Mucosa of descending colon (tissue), 3 donors: ENCODE results near the gene PCNA. TPM values are rescaled to one million over a fixed set of nuclear protein-coding genes. Genes with fewer than 3 reads are reported as not detected.
A peak's percentile ranks its signal among the peaks of the same experiment; 100 is the strongest.
"Not testable (repeated sequence)": the region's sequence is repeated elsewhere in the genome, so short reads cannot be mapped to it uniquely, and the experiment has no call there.

Experiments
- ATAC-seq: fragments of 200-7000 bp; cut with Tn5 transposase; one replicate; pipeline ENCODE4 v1.9.1; 2020; ENCODE audit warnings: mild to moderate bottlenecking, moderate library complexity
- DNase-seq, 3 donors: peaks; one replicate each; pipeline ENCODE4 v3.0.0-alpha.2; 2020
- H3K36me3 ChIP-seq: fragments of 200-600 bp; one replicate; pipeline ENCODE4 v1.8.0; 2021; ENCODE audit warnings: low read depth, mild to moderate bottlenecking
- H3K4me1 ChIP-seq: fragments of 200-600 bp; one replicate; pipeline ENCODE4 v1.8.0; 2021; ENCODE audit warnings: low read depth, mild to moderate bottlenecking
- H3K4me3 ChIP-seq: fragments of 200-600 bp; one replicate; pipeline ENCODE4 v1.8.0; 2021; ENCODE audit warnings: mild to moderate bottlenecking
- H3K9me3 ChIP-seq: fragments of 200-600 bp; one replicate; pipeline ENCODE4 v1.8.0; 2021; ENCODE audit warnings: mild to moderate bottlenecking
- CTCF ChIP-seq: fragments of 200-600 bp; IDR thresholded peaks from one replicate; pipeline ENCODE4 v1.8.0; 2022; ENCODE audit warnings: antibody characterized with exemption, mild to moderate bottlenecking
- intact Hi-C, 2 donors: fragments of 100-400 bp; cut with DNase I in 1 of 2; cut with micrococcal nuclease in 1 of 2; formaldehyde crosslinking; loops; one replicate each; pipeline versions ENCODE4 v1.11.0 to v1.11.1; 2022; cut with DNase I, micrococcal nuclease
- total RNA-seq, 3 donors: library from RNA; stranded (reverse); fragmentation: NEBNext Ultra II Directional in 2 of 3; extraction: Animal tissue kit (Norgen Biotek cat#: 25700) in 2 of 3; gene quantifications; one replicate each; pipeline versions ENCODE4 v1.2.1 to v1.2.4, GENCODE V29; 2021 to 2023
- donor health status: DM: no; HTN: no; CAD: no; lungs with moderate emphysema.
- donor health status: DM: no; HTN: no; CAD: no.
- donor health status: DM: no; HTN: yes; CAD: no.

The PCNA gene
- total RNA-seq, 3 donors from 2014 or later: 43.4 to 91.1 (median 48.7) TPM

GRCh38 chr20:5072756-5073659 is 46.8 kb downstream of the PCNA start:
- ATAC-seq (peak; percentile 98), DNase-seq (peak; percentile 93 to 95 (median 93))
- intact Hi-C loops: no loop called here
- H3K36me3 ChIP-seq: no peaks in the 10 kb centered on the region
- H3K9me3 ChIP-seq: no peaks in the 10 kb centered on the region
- H3K4me1 ChIP-seq: peaks cover 20% of the 10 kb centered on the region
- H3K4me3 ChIP-seq: no peak overlapping the region
- no peak for TF ChIP-seq CTCF

- ATAC-seq, H3K36me3 ChIP-seq, intact Hi-C loops, DNase-seq, H3K9me3 ChIP-seq, H3K4me3 ChIP-seq: not testable (repeated sequence)
- H3K4me1 ChIP-seq: peaks cover 20% of the 10 kb centered on the region
Measured at GRCh38 chr20:5071942-5072341, 47.8 kb downstream of the PCNA start.

GRCh38 chr20:5070570-5070969 is 49.2 kb downstream of the PCNA start:
- DNase-seq: no peak
- no peak overlapping the region for H3K4me3 ChIP-seq
- intact Hi-C loops: no loop called here
- peaks cover 20% of the 10 kb centered on the region for H3K4me1 ChIP-seq
- no peak for TF ChIP-seq CTCF
- no peaks in the 10 kb centered on the region for H3K36me3 ChIP-seq
- ATAC-seq: no peak
- H3K9me3 ChIP-seq: no peaks in the 10 kb centered on the region

GRCh38 chr20:5070081-5070480 is 49.7 kb downstream of the PCNA start:
- TF ChIP-seq CTCF: no peak
- ATAC-seq (no peak), DNase-seq (no peak)
- intact Hi-C loops: no loop called here
- Histone ChIP-seq H3K4me1 (peaks cover 20% of the 10 kb centered on the region), H3K4me3 (no peak overlapping the region), H3K9me3 (no peaks in the 10 kb centered on the region), H3K36me3 (no peaks in the 10 kb centered on the region)

GRCh38 chr20:5069141-5069806 is 50.5 kb downstream of the PCNA start:
- DNase-seq: no peak
- no peak for ATAC-seq
- H3K4me1 ChIP-seq: peaks cover 13% of the 10 kb centered on the region
- no peak overlapping the region for H3K4me3 ChIP-seq
- no peaks in the 10 kb centered on the region for H3K36me3 ChIP-seq
- intact Hi-C loops: no loop called here
- no peak for TF ChIP-seq CTCF
- no peaks in the 10 kb centered on the region for H3K9me3 ChIP-seq
